ENCODE measurements around the gene FXYD5. TPM values are rescaled to one million over a fixed set of nuclear protein-coding genes. Genes with fewer than 3 reads are reported as not detected.

Gene FXYD5
- total and polyA plus RNA-seq, 8 donors = 10.3 to 118 (median 43.8) TPM

DNA sequence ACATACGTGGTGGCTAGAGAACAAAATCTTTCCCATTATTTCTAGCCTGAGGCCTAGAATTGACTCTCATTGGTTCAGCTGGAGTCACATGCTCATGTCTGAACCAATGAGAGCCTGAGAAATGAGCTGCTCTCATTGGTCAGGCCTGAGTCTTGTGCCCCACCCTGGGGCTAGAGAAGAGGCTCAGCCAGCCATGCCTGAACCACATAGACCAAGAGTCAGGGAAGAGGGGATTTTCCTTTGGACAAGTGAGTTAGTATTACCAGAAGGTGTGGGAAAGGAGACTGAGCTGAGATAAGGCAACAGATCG lies 6.9 kb downstream of the FXYD5 start:
- H3K4me1 ChIP-seq = no peaks in the 10 kb centered on the region
- WGBS, 5 donors = 93 to 98% (median 93%) methylated on average over 2 of the region's 2 CpGs
- no peak overlapping the region for H3K4me3 ChIP-seq
- peaks cover 27 to 92% (median 90%) of the 10 kb centered on the region in 4 donors for H3K36me3 ChIP-seq
- H3K27me3 ChIP-seq = peaks cover 0 to 5% (median 0%) of the 10 kb centered on the region in 3 donors
- peaks cover 14 to 44% (median 30%) of the 10 kb centered on the region in 4 donors for H3K9me3 ChIP-seq
- intact Hi-C loops (cut with DNase I; ENCODE audit: low total_unique reads) = no loop called here
- no peak for DNase-seq
- TF ChIP-seq POLR2AphosphoS5 (IDR thresholded peaks at IDR 0.05) (no peak), EP300 (IDR thresholded peaks at IDR 0.05) (no peak), POLR2A (IDR thresholded peaks at IDR 0.05) (no peak)
- TF ChIP-seq, protein P1, sequence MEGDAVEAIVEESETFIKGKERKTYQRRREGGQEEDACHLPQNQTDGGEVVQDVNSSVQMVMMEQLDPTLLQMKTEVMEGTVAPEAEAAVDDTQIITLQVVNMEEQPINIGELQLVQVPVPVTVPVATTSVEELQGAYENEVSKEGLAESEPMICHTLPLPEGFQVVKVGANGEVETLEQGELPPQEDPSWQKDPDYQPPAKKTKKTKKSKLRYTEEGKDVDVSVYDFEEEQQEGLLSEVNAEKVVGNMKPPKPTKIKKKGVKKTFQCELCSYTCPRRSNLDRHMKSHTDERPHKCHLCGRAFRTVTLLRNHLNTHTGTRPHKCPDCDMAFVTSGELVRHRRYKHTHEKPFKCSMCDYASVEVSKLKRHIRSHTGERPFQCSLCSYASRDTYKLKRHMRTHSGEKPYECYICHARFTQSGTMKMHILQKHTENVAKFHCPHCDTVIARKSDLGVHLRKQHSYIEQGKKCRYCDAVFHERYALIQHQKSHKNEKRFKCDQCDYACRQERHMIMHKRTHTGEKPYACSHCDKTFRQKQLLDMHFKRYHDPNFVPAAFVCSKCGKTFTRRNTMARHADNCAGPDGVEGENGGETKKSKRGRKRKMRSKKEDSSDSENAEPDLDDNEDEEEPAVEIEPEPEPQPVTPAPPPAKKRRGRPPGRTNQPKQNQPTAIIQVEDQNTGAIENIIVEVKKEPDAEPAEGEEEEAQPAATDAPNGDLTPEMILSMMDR (IDR thresholded peaks at IDR 0.05) = no peak
- H3K27ac ChIP-seq = no peak overlapping the region

DNA sequence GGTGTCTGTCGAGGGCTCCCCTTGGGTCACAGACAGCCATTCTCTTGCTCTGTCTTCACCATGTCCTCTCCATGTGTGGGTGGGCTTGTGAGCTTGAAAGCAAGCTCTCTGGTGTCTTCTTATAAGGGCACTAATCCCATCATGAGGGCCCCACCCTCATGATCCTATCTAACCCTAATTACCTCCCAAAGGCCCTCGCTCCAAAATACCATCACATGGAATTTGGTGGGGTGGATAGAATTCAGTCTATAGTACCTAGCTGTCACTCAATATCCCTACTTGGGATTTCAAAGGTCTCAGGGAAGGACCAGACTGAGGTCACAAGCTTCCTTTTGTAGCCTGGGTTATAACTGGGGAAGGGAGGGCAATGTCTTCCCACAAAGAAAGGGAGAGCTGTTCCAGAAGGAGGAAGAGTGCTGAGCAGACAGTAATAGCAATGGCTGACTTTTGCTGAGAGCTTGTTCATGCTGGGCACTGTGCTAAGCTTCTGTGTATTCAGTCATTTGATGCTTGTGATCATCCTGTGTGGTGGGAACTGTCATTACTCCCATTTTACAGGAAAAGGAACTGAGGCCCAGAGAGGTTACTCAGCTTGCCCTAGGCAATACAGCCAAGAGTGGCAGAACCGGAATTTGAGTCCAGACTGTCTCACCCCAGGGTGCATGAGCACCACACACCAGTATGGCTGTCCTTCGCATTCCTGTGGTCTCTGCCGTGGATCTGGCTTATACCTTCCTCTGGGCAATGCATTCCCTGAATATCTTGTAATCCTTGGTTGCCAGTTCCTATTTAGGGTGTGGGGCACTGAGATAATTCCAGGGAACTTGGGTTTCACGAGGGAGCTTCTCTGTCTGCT lies 8.2 kb downstream of the FXYD5 start:
- intact Hi-C loops (cut with DNase I; ENCODE audit: low total_unique reads) = no loop called here
- H3K9me3 ChIP-seq = peaks cover 14 to 51% (median 37%) of the 10 kb centered on the region in 4 donors
- TF ChIP-seq EP300 (IDR thresholded peaks at IDR 0.05) (no peak), POLR2AphosphoS5 (IDR thresholded peaks at IDR 0.05) (no peak), POLR2A (IDR thresholded peaks at IDR 0.05) (no peak)
- TF ChIP-seq, protein P1 (IDR thresholded peaks at IDR 0.05) = no peak
- H3K36me3 ChIP-seq = peaks cover 34 to 96% (median 93%) of the 10 kb centered on the region in 4 donors
- 86 to 95% (median 92%) methylated on average over 6 of the region's 6 CpGs for WGBS, 5 donors
- no peaks in the 10 kb centered on the region for H3K27me3 ChIP-seq
- no peak overlapping the region for H3K27ac ChIP-seq
- peaks cover 0 to 7% (median 0%) of the 10 kb centered on the region in 4 donors for H3K4me1 ChIP-seq
- DNase-seq = no peak
- no peak overlapping the region for H3K4me3 ChIP-seq

DNA sequence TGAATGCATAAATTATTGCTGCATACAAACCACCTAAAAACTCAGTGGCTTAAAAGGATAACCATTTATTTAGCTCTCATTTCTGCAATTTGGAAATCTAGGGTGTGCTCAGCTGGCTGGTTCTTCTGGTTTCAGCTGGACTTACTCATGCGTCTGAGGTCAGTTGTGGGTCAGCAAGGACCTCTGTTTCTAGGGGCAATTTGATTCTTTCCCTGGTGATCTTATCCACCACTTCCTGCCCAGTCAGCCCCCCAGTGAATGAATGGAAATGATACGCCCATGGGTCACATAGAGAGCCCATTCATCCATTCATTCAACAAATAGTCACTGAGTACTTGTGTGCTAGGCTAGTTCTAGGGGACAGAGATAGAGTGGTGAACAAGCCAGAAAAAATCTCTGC lies 9.9 kb downstream of the FXYD5 start:
- Histone ChIP-seq H3K4me1 (peaks cover 0 to 7% (median 0%) of the 10 kb centered on the region in 4 donors), H3K4me3 (no peak overlapping the region), H3K27ac (no peak overlapping the region), H3K27me3 (no peaks in the 10 kb centered on the region), H3K36me3 (peaks cover 28 to 85% (median 83%) of the 10 kb centered on the region in 4 donors), H3K9me3 (peaks cover 14 to 51% (median 37%) of the 10 kb centered on the region in 4 donors)
- WGBS, 5 donors = 41 to 97% (median 80%) methylated on average over 2 of the region's 2 CpGs
- no peak for DNase-seq
- intact Hi-C loops (cut with DNase I; ENCODE audit: low total_unique reads) = no loop called here
- TF ChIP-seq POLR2A (IDR thresholded peaks at IDR 0.05) (no peak), POLR2AphosphoS5 (IDR thresholded peaks at IDR 0.05) (no peak), EP300 (IDR thresholded peaks at IDR 0.05) (no peak)
- TF ChIP-seq, protein P1 (IDR thresholded peaks at IDR 0.05) = no peak

DNA sequence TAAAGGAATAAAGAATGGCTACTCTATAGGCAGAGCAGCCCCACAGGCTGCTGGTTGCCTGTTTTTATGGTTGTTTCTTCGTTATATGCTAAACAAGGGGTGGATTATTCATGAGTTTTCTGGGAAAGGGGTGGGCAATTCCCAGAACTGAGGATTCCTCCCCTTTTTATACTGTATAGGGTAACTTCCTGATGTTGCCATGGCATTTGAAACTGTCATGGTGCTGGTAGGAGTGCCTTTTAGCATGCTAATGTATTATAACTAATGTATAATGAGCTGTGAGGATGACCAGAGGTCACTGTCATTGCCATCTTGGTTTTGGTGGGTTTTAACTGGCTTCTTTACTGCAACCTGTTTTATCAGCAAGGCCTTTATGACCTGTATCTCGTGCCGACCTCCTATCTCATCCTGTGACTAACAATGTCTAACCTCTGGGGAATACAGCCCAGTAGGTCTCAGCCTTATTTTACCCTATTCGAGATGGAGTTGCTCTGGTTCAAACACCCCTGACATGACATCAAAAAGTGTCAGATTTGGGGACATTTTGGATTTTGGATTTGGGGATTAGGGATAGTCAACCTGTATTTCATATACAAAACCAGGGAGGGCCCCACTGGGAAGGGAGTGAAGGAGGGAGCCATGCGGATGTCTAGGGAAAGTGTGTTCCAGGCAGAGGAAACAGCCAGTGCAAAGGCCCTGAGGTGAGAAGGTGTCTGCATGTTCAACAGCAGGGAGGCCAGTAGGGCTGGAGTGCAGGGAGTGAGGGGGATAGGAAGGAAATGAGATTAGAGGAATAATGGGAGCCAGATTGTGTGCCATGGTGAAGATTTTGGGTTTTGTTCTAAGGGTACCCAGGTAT lies 10.9 kb downstream of the FXYD5 start:
- intact Hi-C loops (cut with DNase I; ENCODE audit: low total_unique reads) = no loop called here
- peaks cover 32 to 84% (median 78%) of the 10 kb centered on the region in 4 donors for H3K36me3 ChIP-seq

More for the DNA sequence above, 10.9 kb downstream of the FXYD5 start:
- H3K4me1 ChIP-seq = peaks cover 0 to 7% (median 0%) of the 10 kb centered on the region in 4 donors
- peaks cover 14 to 51% (median 37%) of the 10 kb centered on the region in 4 donors for H3K9me3 ChIP-seq
- no peak for TF ChIP-seq POLR2A (IDR thresholded peaks at IDR 0.05)
- TF ChIP-seq, protein P1 (IDR thresholded peaks at IDR 0.05) = no peak
- no peaks in the 10 kb centered on the region for H3K27me3 ChIP-seq
- no peak overlapping the region for H3K27ac ChIP-seq
- DNase-seq = no peak
- no peak overlapping the region for H3K4me3 ChIP-seq
- 64 to 79% (median 74%) methylated on average over 5 of the region's 5 CpGs for WGBS, 5 donors

Measured in stomach (tissue), 9 donors.